ENCODE results near the gene ATP6AP2.
A peak's percentile ranks its signal among the peaks of the same experiment; 100 is the strongest.
"Not testable (repeated sequence)": the region's sequence is repeated elsewhere in the genome, so short reads cannot be mapped to it uniquely, and the experiment has no call there.

The ATP6AP2 gene

GRCh38 chrX:40580537-40581335, at the start of gene ATP6AP2:
Gene ATP6AP2, plus strand, starts transcription at chrX:40580970. Its CDS starts 96 bp downstream, at chrX:40581066.
- peak; percentile 64 to 75 (median 71) for DNase-seq (ENCODE audit: low read depth in 3 of 3, low spot score in 1 of 3)

- no peak for DNase-seq (ENCODE audit: low read depth in 3 of 3, low spot score in 1 of 3)
Measured at GRCh38 chrX:40531056-40531826, 49.5 kb upstream of the ATP6AP2 start.

GRCh38 chrX:40537310-40537709, 43.5 kb upstream of the ATP6AP2 start:
- DNase-seq (ENCODE audit: low read depth in 3 of 3, low spot score in 1 of 3), result no peak

- no peak for DNase-seq (ENCODE audit: low read depth in 3 of 3, low spot score in 1 of 3)
Measured at GRCh38 chrX:40538406-40538805, 42.4 kb upstream of the ATP6AP2 start.

- peak; percentile 29 to 40 (median 39) for DNase-seq (ENCODE audit: low read depth in 3 of 3, low spot score in 1 of 3)
Measured at GRCh38 chrX:40539214-40540142, 41.3 kb upstream of the ATP6AP2 start.

GRCh38 chrX:40542208-40542607, 38.6 kb upstream of the ATP6AP2 start:
- DNase-seq (ENCODE audit: low read depth in 3 of 3, low spot score in 1 of 3), result no peak

- no peak for DNase-seq (ENCODE audit: low read depth in 3 of 3, low spot score in 1 of 3)
Measured at GRCh38 chrX:40542972-40543371, 37.8 kb upstream of the ATP6AP2 start.

GRCh38 chrX:40543661-40544328, 37.0 kb upstream of the ATP6AP2 start:
- DNase-seq (ENCODE audit: low read depth in 3 of 3, low spot score in 1 of 3), result no peak

GRCh38 chrX:40544343-40545266, 36.2 kb upstream of the ATP6AP2 start:
- no peak for DNase-seq (ENCODE audit: low read depth in 3 of 3, low spot score in 1 of 3)

GRCh38 chrX:40546870-40547269, 33.9 kb upstream of the ATP6AP2 start:
- no peak for DNase-seq (ENCODE audit: low read depth in 3 of 3, low spot score in 1 of 3)

- no peak for DNase-seq (ENCODE audit: low read depth in 3 of 3, low spot score in 1 of 3)
Measured at GRCh38 chrX:40550066-40550465, 30.7 kb upstream of the ATP6AP2 start.

GRCh38 chrX:40552768-40553167, 28.0 kb upstream of the ATP6AP2 start:
- no peak for DNase-seq (ENCODE audit: low read depth in 3 of 3, low spot score in 1 of 3)

- no peak for DNase-seq (ENCODE audit: low read depth in 3 of 3, low spot score in 1 of 3)
Measured at GRCh38 chrX:40558590-40558989, 22.2 kb upstream of the ATP6AP2 start.

GRCh38 chrX:40563784-40564183, 17.0 kb upstream of the ATP6AP2 start:
- no peak for DNase-seq (ENCODE audit: low read depth in 3 of 3, low spot score in 1 of 3)

GRCh38 chrX:40564447-40564846, 16.3 kb upstream of the ATP6AP2 start:
- DNase-seq (ENCODE audit: low read depth in 3 of 3, low spot score in 1 of 3), result no peak

GRCh38 chrX:40570346-40571093, 10.2 kb upstream of the ATP6AP2 start:
- no peak for DNase-seq (ENCODE audit: low read depth in 3 of 3, low spot score in 1 of 3)

- DNase-seq (ENCODE audit: low read depth in 3 of 3, low spot score in 1 of 3), result not testable (repeated sequence)
Measured at GRCh38 chrX:40571164-40571563, 9.6 kb upstream of the ATP6AP2 start.

- no peak for DNase-seq (ENCODE audit: low read depth in 3 of 3, low spot score in 1 of 3)
Measured at GRCh38 chrX:40571600-40571999, 9.2 kb upstream of the ATP6AP2 start.

- no peak for DNase-seq (ENCODE audit: low read depth in 3 of 3, low spot score in 1 of 3)
Measured at GRCh38 chrX:40573763-40574162, 7.0 kb upstream of the ATP6AP2 start.
